HG03442 (cell line): ENCODE data around the gene MGLL.
"Not testable (repeated sequence)": the region's sequence is repeated elsewhere in the genome, so short reads cannot be mapped to it uniquely, and the experiment has no call there.

Source experiments
- ATAC-seq: cut with Tn5 transposase; IDR thresholded peaks from one replicate; pipeline ENCODE4 v1.9.1; 2021; ENCODE audit warnings: mild to moderate bottlenecking, moderate library complexity; ENCODE audit not compliant: unreplicated experiment

Gene MGLL

DNA sequence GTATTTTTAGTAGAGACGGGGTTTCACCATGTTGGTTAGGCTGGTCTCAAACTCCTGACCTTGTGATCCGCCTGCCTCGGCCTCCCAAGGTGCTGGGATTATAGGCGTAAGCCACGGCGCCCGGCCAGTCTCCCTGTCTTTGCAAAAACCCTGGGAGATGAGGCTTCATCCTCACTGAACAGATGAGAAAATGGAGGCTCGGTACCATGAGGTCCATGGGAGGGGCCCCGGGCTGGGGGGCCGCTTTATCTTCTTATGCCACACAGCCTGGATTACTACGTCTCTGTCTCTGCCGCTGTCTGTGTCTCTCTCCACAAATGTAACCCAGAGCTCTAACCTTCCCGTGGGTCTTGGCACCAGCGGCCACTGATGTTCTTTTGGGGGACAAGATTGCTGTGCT lies 110.4 kb downstream of the MGLL start:
- no peak for ATAC-seq

DNA sequence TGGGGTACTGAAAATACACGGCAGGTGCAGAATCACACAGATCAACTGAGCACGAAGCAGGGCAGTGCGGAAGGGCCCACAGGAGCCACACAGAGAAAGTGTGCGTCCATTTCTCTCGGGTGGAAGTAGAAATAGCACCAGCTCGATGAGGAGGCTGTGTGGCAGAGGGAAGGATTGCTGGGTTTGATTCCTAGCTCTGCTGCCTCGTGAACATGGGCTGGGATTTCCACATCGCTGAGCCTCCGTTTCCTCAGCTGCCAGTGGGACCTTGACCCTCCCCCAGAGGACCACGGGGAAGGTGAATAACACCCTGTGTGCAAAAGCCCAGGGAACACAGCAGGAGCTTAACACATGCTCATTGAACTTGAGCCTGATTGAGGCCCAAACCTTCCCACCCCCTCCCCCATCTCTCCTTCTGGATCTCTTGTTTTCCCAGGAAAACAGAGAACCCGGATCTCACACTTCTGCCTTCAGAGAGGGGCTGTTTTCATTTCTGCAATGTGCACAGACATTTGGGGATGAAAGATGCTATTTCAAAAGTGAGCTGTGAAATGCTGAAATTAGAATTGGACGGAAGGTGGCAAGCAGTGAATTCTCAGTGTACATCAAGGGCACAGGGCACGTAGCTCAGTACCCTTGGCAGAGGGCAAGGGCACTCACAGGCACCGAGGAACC lies 111.2 kb downstream of the MGLL start:
- no peak for ATAC-seq

DNA sequence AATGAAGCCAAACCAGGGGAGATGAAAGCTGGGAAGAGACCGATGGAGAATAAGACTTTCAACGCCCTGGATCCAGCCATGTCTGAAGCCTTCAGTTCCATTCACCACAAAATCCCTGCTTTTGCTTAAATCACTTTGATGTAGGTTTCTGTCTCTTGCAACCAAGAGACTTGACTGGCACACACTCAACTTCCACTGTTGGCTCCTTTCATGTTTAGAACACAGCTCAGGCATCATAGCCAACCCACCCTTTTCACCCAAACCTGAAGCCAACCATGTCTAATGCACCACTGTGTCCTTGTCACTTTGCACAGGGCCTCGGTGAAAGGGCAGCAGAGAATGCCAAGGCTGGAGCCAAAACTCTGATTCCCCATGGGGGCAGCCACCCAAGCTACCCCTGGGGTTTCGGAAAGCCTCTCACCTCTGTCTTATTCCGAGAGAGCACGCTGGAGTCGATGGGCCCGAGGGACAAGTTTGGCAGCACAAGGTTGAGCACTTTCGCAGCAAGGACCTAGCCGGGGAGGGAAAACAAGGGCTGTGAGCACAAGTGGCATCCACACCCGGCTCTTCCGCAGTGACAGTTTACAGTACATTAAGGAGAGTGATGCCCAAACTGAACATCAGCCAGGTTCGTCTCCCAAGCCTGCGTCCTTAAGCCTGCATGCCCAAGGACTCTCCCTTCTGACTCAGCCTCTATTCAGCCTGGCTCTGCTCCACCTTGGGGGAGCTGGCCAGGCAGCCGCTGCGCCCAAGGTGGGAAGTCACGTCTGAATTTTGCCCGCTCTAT lies 112.0 kb downstream of the MGLL start:
- no peak for ATAC-seq

DNA sequence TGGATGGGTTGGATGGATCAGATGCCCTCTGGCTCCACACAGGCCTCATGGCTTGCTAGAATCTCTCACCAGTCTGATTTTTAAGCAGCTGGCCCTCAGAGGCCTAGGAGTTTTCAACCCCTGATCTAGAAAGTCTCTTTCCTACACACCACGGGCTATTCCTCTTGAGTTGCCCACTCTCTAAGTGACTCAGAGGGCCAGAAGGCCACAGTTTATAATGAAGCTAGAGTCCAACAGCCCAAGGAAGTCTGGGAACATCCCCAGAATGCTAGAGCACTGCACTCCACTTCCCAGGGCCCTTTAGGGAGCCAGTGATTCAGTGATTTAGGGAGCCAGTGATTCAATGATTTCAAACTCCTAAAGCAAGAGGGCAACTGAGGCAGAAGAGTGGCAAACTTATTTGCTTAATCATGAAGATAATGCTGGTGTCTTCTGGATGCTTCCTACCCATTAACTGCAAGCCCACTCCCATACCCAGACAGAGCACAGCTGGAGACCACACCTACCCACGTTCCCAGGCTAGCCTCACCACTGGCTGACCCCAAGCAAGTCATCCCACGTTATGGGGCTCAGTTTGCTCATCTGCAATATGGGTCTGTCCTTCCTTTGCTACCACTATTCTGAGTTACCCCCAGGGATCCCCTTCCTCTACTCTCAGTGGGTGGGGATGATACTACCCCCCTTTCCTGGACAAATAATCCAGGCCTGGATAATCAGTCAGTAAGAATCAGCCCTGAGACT lies 112.8 kb downstream of the MGLL start:
- no peak for ATAC-seq

DNA sequence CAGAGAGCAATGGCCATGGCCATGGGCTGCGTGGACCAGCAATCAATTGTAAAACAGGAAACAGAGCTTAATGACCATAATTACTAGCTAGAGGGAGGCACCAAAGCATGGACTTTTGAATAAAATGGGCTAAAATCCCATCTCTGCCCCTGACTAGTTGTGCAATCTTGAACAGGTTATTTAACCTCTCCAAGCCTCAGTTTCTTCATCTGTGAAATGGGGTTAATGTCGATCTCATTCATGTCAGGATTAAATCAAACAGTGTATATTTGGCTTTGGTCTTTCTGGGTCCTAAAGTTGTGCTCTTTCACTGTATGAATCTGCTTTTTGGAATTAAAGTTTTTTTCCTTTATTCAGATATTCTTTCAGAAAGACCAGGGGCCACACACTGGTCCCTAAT lies 113.5 kb downstream of the MGLL start:
- no peak for ATAC-seq

DNA sequence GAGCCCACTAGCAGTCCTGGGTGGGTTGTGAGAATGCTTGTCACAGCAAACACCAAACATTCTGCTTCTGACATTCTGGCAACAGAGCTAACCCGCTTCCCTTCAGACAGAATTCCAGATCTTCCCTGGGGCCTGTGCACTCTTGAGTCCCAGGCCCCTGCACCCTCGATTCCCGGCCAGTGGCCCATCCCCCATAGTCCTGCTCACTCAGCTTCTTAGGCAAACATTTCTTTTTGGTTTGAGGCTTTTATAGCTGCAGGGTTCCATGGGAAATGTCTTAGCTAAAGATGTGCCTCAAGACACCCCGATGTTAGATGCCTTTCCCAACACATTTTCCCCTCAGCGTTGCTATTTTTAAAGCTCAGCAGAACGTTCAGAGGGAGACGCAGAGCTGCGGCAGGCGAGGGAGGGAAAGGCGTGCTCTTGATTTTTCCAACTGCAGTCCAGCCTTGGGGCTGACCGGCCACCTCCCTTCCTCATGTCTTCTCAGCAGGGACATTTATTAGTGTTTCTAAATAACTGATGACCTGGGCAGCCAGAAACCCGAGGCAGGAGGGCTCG lies 114.4 kb downstream of the MGLL start:
- no peak for ATAC-seq

DNA sequence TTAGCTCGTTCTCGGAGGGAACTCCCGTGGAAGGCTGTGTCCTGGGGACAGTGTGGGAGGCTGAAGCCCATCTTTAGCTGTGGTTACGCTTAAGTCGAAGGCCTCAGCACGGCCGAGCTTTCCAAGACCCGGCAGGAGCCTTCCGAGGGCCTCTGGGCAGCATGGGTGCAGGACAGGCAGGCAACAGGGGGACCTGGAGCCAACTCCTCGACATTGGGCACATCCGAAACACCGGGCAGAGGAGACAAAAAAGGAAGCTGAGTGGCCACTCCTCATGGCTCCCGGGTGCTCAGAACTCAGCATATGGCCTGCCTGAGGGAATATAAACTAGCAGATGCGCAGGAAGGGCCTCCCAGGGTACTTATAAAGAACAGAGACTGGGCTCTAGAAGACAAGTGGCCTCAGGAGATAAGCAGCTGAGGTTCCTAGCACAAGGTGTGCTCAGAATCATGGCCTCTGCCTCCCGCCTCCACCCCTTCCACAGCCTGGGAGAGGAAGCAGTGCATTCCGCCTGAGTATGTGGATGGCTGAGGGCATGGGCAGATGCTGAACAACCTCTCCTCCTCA lies 115.4 kb downstream of the MGLL start:
- ATAC-seq, result no peak

DNA sequence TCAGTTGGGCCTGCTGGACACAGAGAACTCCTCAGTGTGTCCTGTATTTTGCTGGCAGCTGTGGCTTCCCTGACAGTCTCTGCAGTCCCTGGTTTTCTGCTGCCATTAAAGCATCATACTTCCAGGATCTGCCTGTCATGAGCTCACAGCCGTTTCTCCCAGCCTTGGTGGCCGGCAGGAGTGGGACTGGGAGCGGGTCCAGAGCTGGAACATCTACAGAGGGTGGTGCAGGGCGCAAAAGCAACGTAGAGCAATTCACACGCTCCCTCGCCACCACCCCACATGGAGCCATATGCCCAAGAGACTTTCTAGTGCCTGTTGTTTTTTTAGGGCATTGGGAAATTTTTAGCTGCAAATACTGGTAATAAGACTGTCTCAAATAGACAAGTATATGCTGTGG lies 116.0 kb downstream of the MGLL start:
- no peak for ATAC-seq

DNA sequence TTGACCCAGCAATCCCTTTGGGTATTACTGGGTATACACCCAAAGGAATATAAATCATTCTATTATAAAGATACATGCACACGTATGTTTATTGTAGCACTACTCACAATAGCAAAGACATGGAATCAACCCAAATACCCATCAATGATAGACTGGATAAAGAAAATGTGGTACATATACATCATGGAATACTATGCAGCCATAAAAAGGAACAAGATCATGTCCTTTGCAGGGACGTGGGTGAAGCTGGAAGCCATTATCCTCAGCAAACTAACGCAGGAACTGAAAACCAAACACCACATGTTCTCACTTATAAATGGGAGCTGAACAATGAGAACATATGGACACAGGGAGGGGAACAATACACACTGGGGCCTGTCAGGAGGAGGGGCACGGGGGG lies 117.5 kb downstream of the MGLL start:
- ATAC-seq, result not testable (repeated sequence)

DNA sequence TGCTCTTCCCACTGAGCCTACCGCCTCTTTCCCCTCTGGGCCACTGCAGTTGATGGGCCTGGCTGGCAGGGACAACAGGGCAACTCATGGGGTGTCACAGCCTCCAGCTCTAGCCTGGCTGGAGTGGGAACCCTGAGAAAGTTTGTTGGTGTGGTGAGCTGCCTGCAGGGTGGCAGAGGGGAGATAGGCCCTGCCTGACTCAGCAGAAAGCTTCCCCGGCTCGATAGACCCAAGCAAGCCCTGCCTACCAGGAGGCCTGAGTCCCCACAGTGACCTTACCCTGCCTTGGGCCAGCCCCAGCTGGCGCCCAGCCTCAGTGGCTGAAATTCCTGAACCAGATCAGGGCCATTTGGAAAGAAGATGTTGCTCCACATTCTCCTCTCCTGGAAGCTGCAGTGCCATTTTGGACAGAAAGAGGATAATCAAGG lies 120.2 kb downstream of the MGLL start:
- no peak for ATAC-seq

DNA sequence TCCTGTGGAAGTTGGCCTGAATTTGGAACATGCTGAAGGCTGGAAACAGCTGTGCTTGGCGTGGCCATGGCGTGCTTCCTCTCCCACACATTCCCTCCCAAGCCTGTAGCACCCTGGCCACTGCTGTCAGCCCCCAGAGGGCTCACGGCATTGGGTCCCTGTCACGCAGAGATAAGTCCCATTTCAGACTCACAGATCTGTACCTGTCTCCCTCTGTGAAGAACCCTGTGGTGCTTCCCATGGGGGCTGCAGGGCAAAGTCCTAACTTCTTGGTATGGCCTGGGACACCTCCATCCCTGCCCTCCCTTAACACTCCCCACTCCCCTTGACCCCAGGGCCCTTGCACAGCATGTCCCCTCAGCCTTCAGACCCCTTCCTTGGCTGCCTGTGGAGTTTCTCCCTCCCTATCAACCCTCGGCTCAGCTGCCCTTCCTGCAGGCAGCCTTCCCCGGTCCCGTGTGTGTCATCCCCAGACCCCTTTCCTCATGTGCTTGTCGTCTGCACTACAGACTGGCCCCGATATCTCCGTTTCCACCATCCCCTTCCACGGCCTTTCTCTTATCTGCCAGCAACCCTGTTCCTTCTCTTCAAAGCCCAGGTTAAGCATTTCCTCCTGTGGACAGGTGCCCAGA lies 120.9 kb downstream of the MGLL start:
- ATAC-seq, result no peak

DNA sequence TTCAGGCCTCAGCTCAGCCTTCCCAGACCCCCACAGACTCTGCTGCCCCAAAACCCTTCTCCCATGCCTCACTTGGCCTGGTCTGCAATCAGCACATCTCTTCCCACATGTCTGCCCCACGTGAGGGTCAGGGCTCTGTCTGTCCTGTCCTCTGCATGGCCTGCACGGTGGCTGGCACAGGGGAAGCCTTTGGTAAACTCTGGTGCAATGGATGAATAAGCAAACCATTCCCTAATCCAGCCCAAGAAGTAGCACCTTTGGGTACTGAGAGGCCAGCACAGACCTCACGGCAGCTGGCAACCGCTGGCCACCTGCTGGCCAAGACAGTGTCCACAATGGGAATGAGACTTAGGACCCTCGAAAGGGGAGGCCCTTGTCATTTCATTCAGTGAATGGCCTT lies 121.9 kb downstream of the MGLL start:
- ATAC-seq, result no peak

DNA sequence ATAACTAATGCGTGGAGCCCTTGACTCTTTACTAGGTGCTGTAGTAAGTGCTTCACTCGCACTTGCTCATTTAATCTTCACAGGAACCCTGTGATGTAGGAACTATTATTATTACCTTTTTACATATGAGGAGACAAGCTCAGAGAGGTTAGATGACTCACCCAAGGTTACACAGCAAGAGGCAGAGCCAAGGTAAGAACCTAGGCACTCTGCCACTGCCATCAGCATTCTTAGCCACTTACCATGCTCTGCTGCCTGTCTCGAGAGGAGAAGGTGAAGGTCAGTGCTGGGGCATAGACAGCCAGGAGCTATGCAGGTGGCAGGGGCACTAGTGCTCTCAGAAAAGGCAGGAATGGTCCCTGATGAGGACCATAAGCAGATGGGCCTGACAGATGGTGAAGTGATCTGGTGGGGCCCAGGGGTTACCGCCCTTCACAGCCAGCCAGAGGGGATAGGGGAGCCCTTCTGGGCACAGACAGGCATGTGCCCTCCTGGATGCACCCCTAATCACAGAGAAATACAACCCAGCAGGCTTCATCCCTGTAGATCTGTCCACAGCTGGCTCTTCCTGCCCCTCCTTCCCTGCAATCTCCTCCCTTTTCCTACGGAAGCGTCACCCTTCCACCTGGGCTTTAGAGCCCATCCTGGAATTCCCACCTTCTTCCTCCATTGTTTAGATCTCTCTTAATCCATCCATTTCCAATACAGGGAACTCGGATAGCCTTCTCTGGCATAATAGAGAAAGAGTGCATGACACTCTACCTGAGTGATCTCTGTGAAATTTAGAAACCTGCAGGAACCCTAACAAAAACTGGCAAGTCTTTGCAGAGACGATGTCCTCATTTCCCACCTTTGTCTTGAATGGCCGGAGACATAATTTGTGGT lies 122.7 kb downstream of the MGLL start:
- no peak for ATAC-seq

DNA sequence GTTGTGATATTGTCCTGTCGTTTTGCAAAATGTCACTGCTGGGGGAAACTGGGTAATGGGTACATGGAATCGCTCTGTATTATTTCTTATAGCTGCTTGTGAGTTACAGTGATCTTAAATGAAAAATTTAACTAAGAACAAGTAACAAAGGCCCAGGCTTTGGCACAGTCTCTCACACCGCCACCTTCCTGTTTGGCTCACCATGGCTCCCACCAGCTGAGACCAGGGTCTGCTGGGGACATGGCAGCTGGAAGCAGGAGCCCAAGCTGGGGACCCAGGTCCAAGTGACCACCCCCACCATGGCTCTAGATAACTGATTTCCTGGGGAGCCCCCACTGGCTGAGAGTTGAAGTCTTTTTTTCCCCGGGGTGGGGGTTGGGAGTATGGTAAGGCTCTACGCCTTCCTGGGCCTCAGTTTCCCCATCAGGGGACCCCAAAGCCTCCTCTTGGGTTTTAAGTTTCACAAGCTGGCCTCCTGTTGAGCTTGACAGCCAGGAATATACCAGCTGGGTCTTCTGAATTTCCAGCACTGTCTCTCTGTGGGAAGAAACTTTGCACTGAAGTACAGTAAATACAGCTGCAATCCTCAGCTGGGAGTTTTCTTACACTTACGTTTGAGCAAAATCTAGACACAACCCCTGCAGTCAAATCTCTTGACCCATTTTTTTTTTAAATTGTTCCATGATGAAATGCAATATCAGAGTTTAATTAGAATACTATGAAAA lies 123.5 kb downstream of the MGLL start:
- ATAC-seq, result no peak

DNA sequence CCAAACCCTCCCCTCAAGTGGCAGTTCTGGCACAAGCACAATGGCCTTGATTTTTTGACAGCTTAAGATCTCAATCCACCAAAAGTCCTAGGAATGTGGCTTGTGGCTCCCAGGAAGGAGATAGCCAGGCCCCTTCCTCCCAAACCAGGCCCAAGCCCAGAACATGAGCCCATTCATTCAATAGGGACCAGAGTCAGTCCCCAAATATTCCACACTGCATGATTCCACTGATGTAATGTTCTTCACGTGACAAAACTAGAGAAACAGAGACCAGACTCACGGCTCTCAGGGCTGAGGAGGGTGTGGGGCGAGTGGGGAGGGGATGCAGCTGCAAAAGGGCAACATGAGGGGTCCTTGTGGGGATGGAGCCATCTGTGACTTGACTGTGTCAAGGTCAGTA lies 124.0 kb downstream of the MGLL start:
- ATAC-seq, result no peak

DNA sequence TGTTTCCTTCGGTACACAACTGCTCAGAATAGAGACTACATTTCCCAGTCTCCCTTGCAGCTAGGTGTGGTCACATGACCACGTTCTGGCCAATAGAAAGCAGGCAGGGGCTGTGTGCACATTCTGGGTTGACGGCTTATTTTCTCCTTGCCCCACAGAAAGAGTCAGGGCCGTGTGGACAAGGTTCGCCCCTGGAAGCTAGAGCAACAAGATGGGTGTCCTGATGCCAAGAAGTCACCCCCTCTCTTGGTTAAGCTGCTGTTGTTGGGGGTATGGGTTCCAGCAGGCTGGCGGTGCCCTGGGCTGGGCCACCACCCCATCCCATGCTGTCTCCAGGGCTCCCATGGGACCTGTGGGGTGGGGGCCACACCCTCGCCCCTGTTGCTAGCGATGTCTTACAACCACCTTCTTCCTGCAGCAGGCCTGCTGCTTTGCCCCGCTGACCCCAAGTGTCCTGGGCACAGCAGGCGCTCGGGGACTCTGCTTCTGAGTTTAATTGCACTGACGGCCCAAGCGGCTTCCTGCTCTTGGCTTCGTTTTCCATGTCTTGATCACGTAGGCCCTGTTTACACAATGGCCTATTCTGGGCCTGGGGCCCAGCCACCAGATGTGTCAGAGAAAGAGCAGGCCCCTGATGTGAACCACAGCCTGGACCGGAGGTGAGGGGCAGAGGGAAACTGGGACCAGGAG lies 124.6 kb downstream of the MGLL start:
- peak; percentile 64 for ATAC-seq

DNA sequence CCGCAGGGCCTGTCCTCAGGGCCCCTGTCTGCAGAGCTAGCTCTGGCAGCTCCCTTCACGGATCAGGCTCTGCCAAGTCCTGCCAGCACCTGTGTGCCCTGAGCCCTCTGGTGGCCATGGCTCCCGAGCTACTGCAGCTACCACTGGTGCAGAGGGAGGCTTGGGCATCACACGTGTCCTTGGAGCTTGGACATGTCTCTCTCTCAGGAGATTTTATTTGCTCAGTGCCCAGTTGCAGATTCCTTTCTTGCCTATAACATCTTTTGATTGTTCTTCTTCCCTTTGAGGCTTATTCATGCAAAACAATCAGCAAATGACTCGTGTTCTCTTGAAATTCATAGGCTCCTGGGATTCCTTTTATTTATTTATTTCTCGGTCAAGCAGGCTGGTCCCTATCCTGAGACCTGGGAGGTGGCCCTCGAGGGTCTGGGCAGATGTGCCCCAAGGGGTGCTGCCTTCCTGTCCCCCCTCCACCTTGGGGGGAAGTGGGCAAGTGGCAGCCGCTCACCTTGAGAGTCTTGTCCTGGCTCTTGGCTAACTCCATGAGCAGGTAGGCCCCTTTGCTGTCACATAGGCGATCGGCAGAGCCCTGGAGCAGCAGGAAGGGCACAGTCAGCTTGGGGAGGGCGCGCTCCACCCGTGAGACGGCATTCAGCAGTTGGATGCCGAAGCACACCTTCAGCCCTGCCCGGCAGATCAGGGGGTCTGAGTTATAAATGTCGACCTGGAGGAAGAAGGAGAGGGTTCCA lies 127.7 kb downstream of the MGLL start:
- no peak for ATAC-seq

DNA sequence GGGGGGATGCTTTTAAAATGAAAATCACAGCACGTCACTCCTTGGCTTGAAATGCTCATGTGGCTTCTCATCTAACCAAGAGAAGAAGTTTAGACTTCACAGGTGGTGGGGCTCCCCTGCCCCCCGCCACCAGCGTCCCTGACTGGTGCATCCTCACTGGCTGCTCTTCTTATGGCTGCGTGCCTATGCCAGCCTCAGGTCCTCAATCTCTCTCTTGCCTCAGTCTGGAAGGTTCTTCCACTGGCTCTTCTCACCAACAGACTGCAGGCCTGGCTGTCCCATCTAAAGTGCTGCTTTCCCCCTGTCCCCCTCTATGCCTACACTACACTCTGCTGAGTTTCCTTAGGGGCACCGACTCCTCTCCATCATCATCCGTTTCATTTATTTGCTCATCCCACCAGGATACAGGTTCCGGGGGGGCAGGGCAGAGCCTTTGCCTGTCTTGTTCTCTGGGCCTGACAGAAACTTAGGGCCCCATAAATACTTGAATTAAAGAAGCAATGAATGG lies 128.9 kb downstream of the MGLL start:
- no peak for ATAC-seq
